ENCODE data around the gene CLN3. TPM values are rescaled to one million over a fixed set of nuclear protein-coding genes. Genes with fewer than 3 reads are reported as not detected.

Gene CLN3
- total RNA-seq, 3 donors from 2014 or later, result 73.4 to 125 (median 101) TPM

DNA sequence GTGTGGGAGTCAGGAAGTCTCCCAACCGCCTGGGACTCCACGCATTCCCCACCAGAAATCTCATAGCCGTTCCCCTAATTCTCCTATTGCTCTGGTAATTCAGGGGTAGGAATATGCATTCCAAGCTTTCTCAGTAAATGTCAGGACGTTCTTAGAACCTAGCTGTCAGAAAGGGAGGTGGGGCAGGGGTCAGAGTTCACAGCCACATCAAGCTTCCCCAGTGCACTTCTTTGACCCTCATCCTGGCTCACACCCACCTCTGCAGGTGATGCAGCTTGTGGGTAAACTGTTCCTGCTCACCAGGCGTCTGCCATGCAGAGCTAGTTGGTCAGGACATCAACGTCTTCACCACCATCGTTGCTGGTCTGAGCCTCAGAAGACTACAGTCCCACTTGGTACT is 28.8 kb upstream of the CLN3 start:
- H3K4me3 ChIP-seq, result no peak overlapping the region
- TF ChIP-seq, protein P1, sequence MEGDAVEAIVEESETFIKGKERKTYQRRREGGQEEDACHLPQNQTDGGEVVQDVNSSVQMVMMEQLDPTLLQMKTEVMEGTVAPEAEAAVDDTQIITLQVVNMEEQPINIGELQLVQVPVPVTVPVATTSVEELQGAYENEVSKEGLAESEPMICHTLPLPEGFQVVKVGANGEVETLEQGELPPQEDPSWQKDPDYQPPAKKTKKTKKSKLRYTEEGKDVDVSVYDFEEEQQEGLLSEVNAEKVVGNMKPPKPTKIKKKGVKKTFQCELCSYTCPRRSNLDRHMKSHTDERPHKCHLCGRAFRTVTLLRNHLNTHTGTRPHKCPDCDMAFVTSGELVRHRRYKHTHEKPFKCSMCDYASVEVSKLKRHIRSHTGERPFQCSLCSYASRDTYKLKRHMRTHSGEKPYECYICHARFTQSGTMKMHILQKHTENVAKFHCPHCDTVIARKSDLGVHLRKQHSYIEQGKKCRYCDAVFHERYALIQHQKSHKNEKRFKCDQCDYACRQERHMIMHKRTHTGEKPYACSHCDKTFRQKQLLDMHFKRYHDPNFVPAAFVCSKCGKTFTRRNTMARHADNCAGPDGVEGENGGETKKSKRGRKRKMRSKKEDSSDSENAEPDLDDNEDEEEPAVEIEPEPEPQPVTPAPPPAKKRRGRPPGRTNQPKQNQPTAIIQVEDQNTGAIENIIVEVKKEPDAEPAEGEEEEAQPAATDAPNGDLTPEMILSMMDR (IDR thresholded peaks at IDR 0.05), result no peak
- ATAC-seq (no peak), DNase-seq (no peak)
- H3K4me1 ChIP-seq (ENCODE audit: low read depth), result no peaks in the 10 kb centered on the region
- H3K36me3 ChIP-seq (ENCODE audit: low read depth), result no peaks in the 10 kb centered on the region
- H3K9me3 ChIP-seq, result no peaks in the 10 kb centered on the region
- intact Hi-C loops (cut with DNase I, micrococcal nuclease), result no loop called here

DNA sequence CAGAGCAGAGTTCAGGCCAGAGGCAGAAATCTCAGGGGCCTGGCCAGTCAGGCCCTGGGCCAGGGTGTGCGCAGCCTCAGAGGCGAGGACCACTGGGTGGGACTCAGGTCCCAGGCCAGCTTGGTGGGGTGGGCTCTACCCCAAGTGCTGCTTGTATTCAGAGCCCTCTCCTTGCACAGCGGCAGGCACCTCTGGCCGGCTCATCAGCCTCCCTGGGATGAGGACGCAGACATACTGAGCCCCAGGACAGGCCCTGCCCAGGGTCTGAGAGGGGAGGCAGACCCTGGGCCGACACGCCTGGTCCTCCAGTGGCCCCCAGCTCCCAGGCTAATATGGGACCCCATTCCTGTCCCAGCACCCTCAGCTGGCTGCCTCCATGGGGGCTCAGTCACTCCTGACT is 22.4 kb upstream of the CLN3 start:
- Histone ChIP-seq H3K9me3 (no peaks in the 10 kb centered on the region), H3K4me3 (no peak overlapping the region), H3K4me1 (ENCODE audit: low read depth) (no peaks in the 10 kb centered on the region), H3K36me3 (ENCODE audit: low read depth) (no peaks in the 10 kb centered on the region)
- ATAC-seq (no peak), DNase-seq (no peak)
- intact Hi-C loops (cut with DNase I, micrococcal nuclease), result no loop called here
- TF ChIP-seq, protein P1 (IDR thresholded peaks at IDR 0.05), result no peak

DNA sequence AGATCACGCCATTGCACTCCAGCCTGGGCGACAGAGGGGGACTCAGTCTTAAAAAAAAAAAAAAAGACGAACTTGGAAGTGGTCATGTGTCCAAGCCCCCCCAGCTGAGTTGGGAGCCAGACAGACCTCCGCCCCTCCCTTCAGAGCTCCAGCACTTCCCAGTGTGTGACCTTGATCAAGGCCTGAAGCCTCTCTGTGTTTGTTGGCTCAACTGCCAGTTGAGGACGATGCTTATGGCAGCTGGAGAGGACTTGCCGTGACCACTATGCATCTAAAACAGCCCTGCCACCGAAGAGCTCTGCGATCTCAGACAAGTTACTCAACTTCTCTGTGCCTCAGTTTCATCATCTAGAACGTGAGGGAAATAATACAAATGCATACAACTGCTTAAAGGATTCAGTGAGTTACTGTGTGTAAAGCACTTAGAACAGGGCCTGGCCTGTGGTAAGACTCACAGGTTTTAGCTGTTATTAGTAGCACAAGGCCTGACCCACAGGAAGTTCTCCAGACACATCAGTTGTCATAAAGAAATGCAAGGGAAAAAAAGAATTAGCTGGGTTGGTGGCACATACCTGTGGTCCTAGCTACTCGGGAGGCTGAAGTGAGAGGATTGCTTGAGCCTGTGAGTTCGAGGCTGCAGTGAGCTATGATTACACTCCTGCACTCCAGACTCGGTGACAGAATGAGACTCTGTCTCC is 21.8 kb upstream of the CLN3 start:
- Histone ChIP-seq H3K9me3 (no peaks in the 10 kb centered on the region), H3K4me1 (ENCODE audit: low read depth) (no peaks in the 10 kb centered on the region), H3K4me3 (no peak overlapping the region), H3K36me3 (ENCODE audit: low read depth) (no peaks in the 10 kb centered on the region)
- ATAC-seq (no peak), DNase-seq (no peak)
- TF ChIP-seq, protein P1 (IDR thresholded peaks at IDR 0.05), result no peak
- intact Hi-C loops (cut with DNase I, micrococcal nuclease), result no loop called here

DNA sequence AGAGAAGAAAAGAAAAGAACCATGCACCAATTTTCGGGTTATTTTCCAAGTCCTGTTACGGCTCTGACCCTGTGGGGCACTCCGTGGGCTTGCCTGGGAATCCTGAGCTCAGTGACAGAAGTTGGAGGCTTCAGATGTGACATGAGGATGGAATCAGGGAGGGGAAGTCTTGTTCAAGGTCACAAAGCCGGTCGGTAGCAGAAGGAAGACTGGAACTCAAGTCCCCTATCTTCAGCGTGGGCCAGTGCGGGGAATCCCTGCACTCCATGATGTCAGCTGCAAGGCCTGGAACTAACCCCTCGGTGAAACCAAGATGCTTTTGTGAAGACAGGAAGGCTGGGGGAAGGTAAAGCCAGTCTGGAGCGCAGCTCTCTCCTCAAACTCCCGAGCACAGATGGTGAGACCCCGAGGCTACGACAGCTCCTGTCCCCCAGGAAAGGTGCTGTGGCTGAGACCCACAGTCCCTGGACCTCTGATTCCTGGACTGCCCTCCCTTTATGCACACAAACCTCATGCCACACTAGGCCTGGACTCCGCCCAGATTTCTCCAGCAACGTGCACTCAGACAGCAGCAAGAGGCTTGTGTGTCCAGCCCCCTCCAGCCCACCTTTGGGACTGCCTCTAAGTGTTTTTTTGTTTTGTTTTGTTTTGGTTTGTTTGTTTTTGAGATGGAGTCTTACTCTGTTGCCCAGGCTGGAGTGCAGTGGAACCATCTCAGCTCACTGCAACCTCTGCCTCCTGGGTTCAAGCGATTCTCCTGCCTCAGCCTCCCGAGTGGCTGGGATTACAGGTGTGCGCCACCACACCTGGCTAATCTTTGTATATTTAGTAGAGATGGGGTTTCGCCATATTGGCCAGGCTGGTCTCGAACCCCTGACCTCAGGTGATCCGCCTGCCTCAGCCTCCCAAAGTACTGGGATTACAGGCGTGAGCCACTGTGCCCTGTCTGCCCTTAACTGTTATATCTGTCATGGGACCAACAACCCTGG is 20.2 kb upstream of the CLN3 start:
- TF ChIP-seq, protein P1 (IDR thresholded peaks at IDR 0.05), result no peak
- DNase-seq (no peak), ATAC-seq (peak; percentile 25)
- no peaks in the 10 kb centered on the region for H3K9me3 ChIP-seq
- no peak overlapping the region for H3K4me3 ChIP-seq
- no peaks in the 10 kb centered on the region for H3K4me1 ChIP-seq (ENCODE audit: low read depth)
- H3K36me3 ChIP-seq (ENCODE audit: low read depth), result no peaks in the 10 kb centered on the region
- intact Hi-C loops (cut with DNase I, micrococcal nuclease), result no loop called here

DNA sequence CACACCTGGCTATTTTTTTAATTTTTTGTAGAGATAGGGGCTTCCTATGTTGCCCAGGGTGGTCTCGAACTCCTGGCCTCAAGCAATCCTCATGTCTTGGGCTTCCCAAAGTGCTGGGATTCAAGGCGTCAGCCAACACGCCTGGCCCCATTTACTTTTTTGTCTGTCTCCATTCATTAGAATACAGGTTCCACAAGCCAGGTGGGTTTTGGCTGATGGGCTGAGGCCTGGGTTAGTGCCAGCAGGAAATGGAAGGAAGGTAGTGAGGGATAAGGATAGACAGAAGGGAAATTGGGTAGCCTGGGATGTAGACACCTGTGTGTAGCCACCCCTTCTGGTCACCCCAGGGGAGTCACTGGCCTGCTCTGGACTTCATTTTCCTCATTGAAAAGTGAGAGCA is 19.2 kb upstream of the CLN3 start:
- H3K4me1 ChIP-seq (ENCODE audit: low read depth), result no peaks in the 10 kb centered on the region
- TF ChIP-seq, protein P1 (IDR thresholded peaks at IDR 0.05), result no peak
- DNase-seq (no peak), ATAC-seq (no peak)
- no peaks in the 10 kb centered on the region for H3K36me3 ChIP-seq (ENCODE audit: low read depth)
- H3K9me3 ChIP-seq, result no peaks in the 10 kb centered on the region
- no peak overlapping the region for H3K4me3 ChIP-seq
- intact Hi-C loops (cut with DNase I, micrococcal nuclease), result no loop called here

All from mucosa of descending colon (tissue), 3 donors.